Uterus (tissue), 4 donors: ENCODE data around the gene RHOT1. TPM values are rescaled to one million over a fixed set of nuclear protein-coding genes. Genes with fewer than 3 reads are reported as not detected.

ENCODE experiments used
- DNase-seq, 2 donors: peaks; one replicate each; pipeline ENCODE4 v3.0.0-alpha.2; 2019 to 2020
- H3K27ac ChIP-seq, 2 donors: fragments of 200-600 bp; sonication (generic); 1 replicate in 1 of 2; 2 replicates in 1 of 2; pipeline ENCODE4 v1.5.1; 2016 to 2018
- H3K27me3 ChIP-seq, 2 donors: fragments of 200-600 bp; sonication (generic); one replicate each; pipeline ENCODE4 v1.5.1; 2018 to 2019; ENCODE audit warnings: control low read depth in 1 of 2
- H3K36me3 ChIP-seq, 2 donors: fragments of 200-600 bp; sonication (generic); one replicate each; pipeline ENCODE4 v1.5.1; 2019; ENCODE audit warnings: control low read depth in 1 of 2
- H3K4me1 ChIP-seq, 2 donors: fragments of 200-600 bp; sonication (generic); one replicate each; pipeline ENCODE4 v1.5.1; 2018 to 2019; ENCODE audit warnings: control low read depth in 1 of 2
- H3K4me3 ChIP-seq, 2 donors: fragments of 200-600 bp; sonication (generic); 1 replicate in 1 of 2; 2 replicates in 1 of 2; pipeline ENCODE4 v1.5.1; 2018 to 2019; ENCODE audit warnings: mild to moderate bottlenecking in 1 of 2
- H3K9me3 ChIP-seq, 2 donors: fragments of 200-600 bp; sonication (generic); one replicate each; pipeline ENCODE4 v1.5.1; 2019; ENCODE audit warnings: control low read depth in 1 of 2
- POLR2A ChIP-seq, 2 donors: fragments of 450-650 bp; IDR thresholded peaks; one replicate each; pipeline ENCODE4 v1.6.1; 2016; ENCODE audit warnings: antibody characterized with exemption in 2 of 2, mild to moderate bottlenecking in 1 of 2, moderate library complexity in 1 of 2
- intact Hi-C: fragments of 100-400 bp; cut with DNase I; formaldehyde crosslinking; loops from one replicate; pipeline ENCODE4 v1.15.1; 2023; ENCODE audit warnings: low total_unique reads
- total RNA-seq, 4 donors: library from RNA; depleted of rRNA in 3 of 4; stranded (reverse); fragments of >200 nt in 3 of 4; gene quantifications; one replicate each; pipeline versions ENCODE4 v1.1.0 to v1.2.4, GENCODE V29; 2014 to 2023
- TF ChIP-seq, protein P1 (sequence below), 4 experiments: fragments of 200-600 bp in 2 of 4; fragments of 450-650 bp in 2 of 4; sonication (generic) in 2 of 4; IDR thresholded peaks; one replicate each; pipeline ENCODE4 v1.5.1; 2016 to 2019; ENCODE audit warnings: antibody characterized with exemption in 4 of 4, mild to moderate bottlenecking in 2 of 4, moderate library complexity in 1 of 4
- donor health status: DM: yes; HTN: yes; CAD: no.

The RHOT1 gene
- total RNA-seq, 4 donors from 2014 or later, result 15.6 to 86.2 (median 53.8) TPM

- no peaks in the 10 kb centered on the region for H3K9me3 ChIP-seq
- no peaks in the 10 kb centered on the region for H3K36me3 ChIP-seq
- no peak overlapping the region for H3K4me3 ChIP-seq
- no peak overlapping the region for H3K27ac ChIP-seq
- H3K4me1 ChIP-seq, result no peaks in the 10 kb centered on the region
- no peak for TF ChIP-seq POLR2A (IDR thresholded peaks at IDR 0.05)
- TF ChIP-seq, protein P1, sequence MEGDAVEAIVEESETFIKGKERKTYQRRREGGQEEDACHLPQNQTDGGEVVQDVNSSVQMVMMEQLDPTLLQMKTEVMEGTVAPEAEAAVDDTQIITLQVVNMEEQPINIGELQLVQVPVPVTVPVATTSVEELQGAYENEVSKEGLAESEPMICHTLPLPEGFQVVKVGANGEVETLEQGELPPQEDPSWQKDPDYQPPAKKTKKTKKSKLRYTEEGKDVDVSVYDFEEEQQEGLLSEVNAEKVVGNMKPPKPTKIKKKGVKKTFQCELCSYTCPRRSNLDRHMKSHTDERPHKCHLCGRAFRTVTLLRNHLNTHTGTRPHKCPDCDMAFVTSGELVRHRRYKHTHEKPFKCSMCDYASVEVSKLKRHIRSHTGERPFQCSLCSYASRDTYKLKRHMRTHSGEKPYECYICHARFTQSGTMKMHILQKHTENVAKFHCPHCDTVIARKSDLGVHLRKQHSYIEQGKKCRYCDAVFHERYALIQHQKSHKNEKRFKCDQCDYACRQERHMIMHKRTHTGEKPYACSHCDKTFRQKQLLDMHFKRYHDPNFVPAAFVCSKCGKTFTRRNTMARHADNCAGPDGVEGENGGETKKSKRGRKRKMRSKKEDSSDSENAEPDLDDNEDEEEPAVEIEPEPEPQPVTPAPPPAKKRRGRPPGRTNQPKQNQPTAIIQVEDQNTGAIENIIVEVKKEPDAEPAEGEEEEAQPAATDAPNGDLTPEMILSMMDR (IDR thresholded peaks at IDR 0.05), result no peak
- intact Hi-C loops, result no loop called here
- no peak for DNase-seq
- H3K27me3 ChIP-seq, result no peaks in the 10 kb centered on the region
Measured at GRCh38 chr17:32155896-32156295, 13.6 kb downstream of the RHOT1 start.

- no peak for DNase-seq
- H3K4me3 ChIP-seq, result no peak overlapping the region
- H3K27me3 ChIP-seq, result no peaks in the 10 kb centered on the region
- H3K4me1 ChIP-seq, result no peaks in the 10 kb centered on the region
- TF ChIP-seq, protein P1 (IDR thresholded peaks at IDR 0.05), result no peak
- no peak for TF ChIP-seq POLR2A (IDR thresholded peaks at IDR 0.05)
- H3K27ac ChIP-seq, result no peak overlapping the region
- H3K9me3 ChIP-seq, result no peaks in the 10 kb centered on the region
- intact Hi-C loops, result no loop called here
- no peaks in the 10 kb centered on the region for H3K36me3 ChIP-seq
Measured at GRCh38 chr17:32156656-32157055, 14.4 kb downstream of the RHOT1 start.

- H3K36me3 ChIP-seq, result no peaks in the 10 kb centered on the region
- intact Hi-C loops, result no loop called here
- no peaks in the 10 kb centered on the region for H3K27me3 ChIP-seq
- DNase-seq, result no peak
- no peaks in the 10 kb centered on the region for H3K4me1 ChIP-seq
- TF ChIP-seq, protein P1 (IDR thresholded peaks at IDR 0.05), result no peak
- TF ChIP-seq POLR2A (IDR thresholded peaks at IDR 0.05), result no peak
- H3K27ac ChIP-seq, result no peak overlapping the region
- no peak overlapping the region for H3K4me3 ChIP-seq
- no peaks in the 10 kb centered on the region for H3K9me3 ChIP-seq
Measured at GRCh38 chr17:32157225-32157624, 14.9 kb downstream of the RHOT1 start.

DNA sequence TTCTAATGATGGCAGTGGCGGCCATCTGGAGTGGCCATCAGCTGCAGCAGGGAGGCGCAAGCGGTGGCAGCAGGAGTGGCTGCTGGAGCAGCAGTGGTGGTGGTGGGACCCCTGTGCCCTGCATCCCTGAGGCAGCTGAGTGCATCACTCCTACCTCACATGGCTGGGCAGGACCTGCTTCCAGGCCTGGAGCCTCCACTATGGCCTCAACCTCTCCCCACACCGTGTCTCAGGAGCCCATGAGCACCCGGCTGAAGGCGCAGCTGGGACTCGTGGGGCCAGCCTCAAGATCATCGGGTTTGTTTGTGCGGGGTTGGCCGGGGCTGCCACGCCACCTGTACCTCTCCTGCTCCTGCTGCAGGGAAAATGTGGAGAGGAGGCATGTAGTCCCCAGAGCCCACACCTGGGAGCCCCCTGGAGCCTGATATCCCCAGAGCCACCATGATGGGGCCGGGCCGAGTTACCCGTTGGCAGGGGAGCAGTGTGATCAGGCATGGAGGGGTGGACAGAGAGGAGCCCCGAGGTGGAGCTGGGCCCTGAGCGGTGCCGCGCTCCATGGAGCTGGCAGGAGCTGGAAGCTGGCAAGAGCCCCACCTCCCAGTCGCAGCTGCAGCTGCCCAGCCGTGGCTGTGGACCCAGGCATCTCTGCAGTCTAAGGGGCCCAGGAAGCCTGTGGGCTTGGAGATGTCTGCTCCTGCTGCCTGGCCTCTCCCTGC, 16.7 kb downstream of the RHOT1 start:
- Histone ChIP-seq H3K36me3 (no peaks in the 10 kb centered on the region), H3K4me1 (no peaks in the 10 kb centered on the region), H3K9me3 (no peaks in the 10 kb centered on the region), H3K4me3 (no peak overlapping the region), H3K27me3 (no peaks in the 10 kb centered on the region), H3K27ac (no peak overlapping the region)
- no peak for DNase-seq
- intact Hi-C loops, result no loop called here
- TF ChIP-seq, protein P1 (IDR thresholded peaks at IDR 0.05), result no peak
- no peak for TF ChIP-seq POLR2A (IDR thresholded peaks at IDR 0.05)

DNA sequence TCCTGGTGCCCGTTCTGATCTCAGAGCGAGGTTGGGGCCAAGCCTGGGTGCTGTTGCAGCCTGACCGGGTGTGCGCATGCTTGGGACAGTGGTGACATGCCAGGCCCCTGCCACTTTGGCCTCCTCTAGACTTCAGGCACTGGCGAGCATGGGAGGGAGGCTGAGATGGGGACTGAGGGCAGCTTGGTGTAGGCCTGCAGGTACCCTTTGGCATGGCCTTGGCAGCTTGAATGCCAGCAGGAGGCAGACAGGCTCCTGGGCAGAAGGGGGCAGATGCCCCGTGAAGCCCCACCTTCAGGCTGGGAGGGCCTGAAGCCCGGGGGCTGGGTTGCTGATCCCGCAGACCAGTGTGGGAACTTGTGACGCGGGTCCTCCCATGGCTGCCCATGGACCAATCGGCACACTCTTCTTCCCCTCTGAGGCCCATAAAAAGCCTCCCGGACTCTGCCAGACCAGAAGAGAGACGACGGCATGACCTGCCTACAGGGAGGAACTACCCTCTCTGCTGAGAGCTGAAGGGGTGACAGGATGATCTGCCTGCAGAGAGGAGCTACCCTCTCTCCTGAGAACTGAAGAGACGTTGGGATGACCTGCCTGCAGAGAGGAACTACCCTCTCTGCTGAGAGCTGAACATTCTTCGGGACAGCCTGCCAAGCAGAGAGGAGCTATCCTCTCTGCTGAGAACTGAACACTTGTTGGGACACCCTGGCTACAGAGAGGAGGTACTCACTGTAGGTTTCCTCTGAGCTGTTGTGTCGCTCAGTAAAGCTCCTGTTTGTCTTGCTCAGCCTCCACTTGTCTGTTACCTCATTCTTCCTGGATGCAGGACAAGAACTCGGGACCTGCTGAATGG, 17.5 kb downstream of the RHOT1 start:
- DNase-seq, result no peak
- no peak for TF ChIP-seq POLR2A (IDR thresholded peaks at IDR 0.05)
- TF ChIP-seq, protein P1 (IDR thresholded peaks at IDR 0.05), result no peak
- intact Hi-C loops, result no loop called here

More for the DNA sequence above, 17.5 kb downstream of the RHOT1 start:
- Histone ChIP-seq H3K4me3 (no peak overlapping the region), H3K27ac (no peak overlapping the region), H3K27me3 (no peaks in the 10 kb centered on the region), H3K9me3 (no peaks in the 10 kb centered on the region), H3K36me3 (no peaks in the 10 kb centered on the region), H3K4me1 (no peaks in the 10 kb centered on the region)
